Activated T-helper 1 cell treated with anti-CD3 and anti-CD28 coated beads, Interleukin-12 subunit alpha, Interleukin-12 subunit beta, Interleukin-2, Interleukin-4 antibody, amounts not matched to agents 30 ng/mL and 10 ng/mL and 1 ng/mL, durations not matched to agents 14 hours and 24 hours and 36 hours (primary cell): Measurements from ENCODE around the gene CYP2J2. TPM values are rescaled to one million over a fixed set of nuclear protein-coding genes. Genes with fewer than 3 reads are reported as not detected.
"Not testable (repeated sequence)": the region's sequence is repeated elsewhere in the genome, so short reads cannot be mapped to it uniquely, and the experiment has no call there.

Source experiments
- DNase-seq: peaks from one replicate; pipeline ENCODE4 v3.0.0; 2021; ENCODE audit warnings: low spot score
- H3K27ac Mint-ChIP-seq: one replicate; pipeline ENCODE4 v1.8.0; 2021; ENCODE audit warnings: mild to moderate bottlenecking, mixed read lengths
- H3K27me3 Mint-ChIP-seq: one replicate; pipeline ENCODE4 v1.8.0; 2022; ENCODE audit warnings: mild to moderate bottlenecking, moderate library complexity, mixed read lengths; ENCODE audit not compliant: insufficient read depth
- H3K36me3 Mint-ChIP-seq: one replicate; pipeline ENCODE4 v1.8.0; 2021; ENCODE audit warnings: low read depth, mixed read lengths
- H3K4me1 Mint-ChIP-seq: one replicate; pipeline ENCODE4 v1.8.0; 2021; ENCODE audit warnings: low read depth, mixed read lengths
- H3K4me3 Mint-ChIP-seq: one replicate; pipeline ENCODE4 v1.8.0; 2021; ENCODE audit warnings: mild to moderate bottlenecking, moderate library complexity, mixed read lengths
- H3K9me3 Mint-ChIP-seq: one replicate; pipeline ENCODE4 v1.8.0; 2021; ENCODE audit warnings: mixed read lengths
- intact Hi-C: fragments of 100-400 bp; cut with micrococcal nuclease; formaldehyde crosslinking; loops from one replicate; pipeline ENCODE4 v1.15.1; 2024
- total RNA-seq: library from RNA; stranded (reverse); gene quantifications from 2 replicates; pipeline ENCODE4 v1.2.3, GENCODE V29; 2022

CYP2J2 gene
- 0.44 and 0.54 TPM in 2 replicates for total RNA-seq

- peaks cover 34% of the 10 kb centered on the region for H3K27me3 Mint-ChIP-seq
- H3K4me3 Mint-ChIP-seq, result peak within 1 kb of the TSS; percentile 84
- peaks cover 19% of the 10 kb centered on the region for H3K4me1 Mint-ChIP-seq
- H3K36me3 Mint-ChIP-seq, result peaks cover 4% of the 10 kb centered on the region
- no peak within 1 kb of the TSS for H3K27ac Mint-ChIP-seq
- DNase-seq, result peak; percentile 19
- H3K9me3 Mint-ChIP-seq, result peaks cover 19% of the 10 kb centered on the region
- intact Hi-C loops, result no loop called here
Observed at GRCh38 chr1:59926381-59927123, at the start of gene CYP2J2. Gene CYP2J2, minus strand, starts transcription at chr1:59926773. Its CDS starts 27 bp downstream, at chr1:59926746.

GRCh38 chr1:59973719-59974118 is 47.1 kb upstream of the CYP2J2 start:
- H3K9me3 Mint-ChIP-seq, result no peaks in the 10 kb centered on the region
- no peaks in the 10 kb centered on the region for H3K36me3 Mint-ChIP-seq
- peaks cover 10% of the 10 kb centered on the region for H3K27me3 Mint-ChIP-seq
- DNase-seq, result no peak
- peaks cover 6% of the 10 kb centered on the region for H3K4me1 Mint-ChIP-seq
- H3K4me3 Mint-ChIP-seq, result no peak overlapping the region
- intact Hi-C loops, result loop anchor here (5.0 to 10.0 kb wide), 3 partner anchors 791 to 1611 kb away; no protein-coding TSS in a partner anchor
- no peak overlapping the region for H3K27ac Mint-ChIP-seq

- Mint-ChIP-seq H3K36me3 (no peaks in the 10 kb centered on the region), H3K4me3 (no peak overlapping the region), H3K27ac (no peak overlapping the region), H3K4me1 (peaks cover 6% of the 10 kb centered on the region), H3K27me3 (peaks cover 10% of the 10 kb centered on the region), H3K9me3 (no peaks in the 10 kb centered on the region)
- no peak for DNase-seq
- intact Hi-C loops, result loop anchor here (5.0 to 10.0 kb wide), 3 partner anchors 792 to 1612 kb away; no protein-coding TSS in a partner anchor
Observed at GRCh38 chr1:59972216-59972927, 45.8 kb upstream of the CYP2J2 start.

- intact Hi-C loops, result loop anchor here (5.0 to 10.0 kb wide), 3 partner anchors 793 to 1613 kb away; no protein-coding TSS in a partner anchor
- no peaks in the 10 kb centered on the region for H3K9me3 Mint-ChIP-seq
- no peaks in the 10 kb centered on the region for H3K36me3 Mint-ChIP-seq
- H3K4me3 Mint-ChIP-seq, result no peak overlapping the region
- H3K4me1 Mint-ChIP-seq, result peaks cover 6% of the 10 kb centered on the region
- DNase-seq, result peak; percentile 15
- peaks cover 12% of the 10 kb centered on the region for H3K27me3 Mint-ChIP-seq
- H3K27ac Mint-ChIP-seq, result no peak overlapping the region
Observed at GRCh38 chr1:59971464-59971911, 44.9 kb upstream of the CYP2J2 start.

- not testable (repeated sequence) for DNase-seq, H3K27ac Mint-ChIP-seq, H3K4me3 Mint-ChIP-seq, H3K27me3 Mint-ChIP-seq, H3K4me1 Mint-ChIP-seq, H3K36me3 Mint-ChIP-seq, H3K9me3 Mint-ChIP-seq
- intact Hi-C loops, result loop anchor here (5.0 to 10.0 kb wide), 3 partner anchors 795 to 1615 kb away; no protein-coding TSS in a partner anchor
Observed at GRCh38 chr1:59969542-59970175, 43.1 kb upstream of the CYP2J2 start.

- H3K4me1 Mint-ChIP-seq, H3K4me3 Mint-ChIP-seq, H3K36me3 Mint-ChIP-seq, H3K9me3 Mint-ChIP-seq, DNase-seq, intact Hi-C loops, H3K27ac Mint-ChIP-seq, H3K27me3 Mint-ChIP-seq: not testable (repeated sequence)
Observed at GRCh38 chr1:59968746-59969145, 42.2 kb upstream of the CYP2J2 start.

GRCh38 chr1:59967780-59968179 is 41.2 kb upstream of the CYP2J2 start:
- Mint-ChIP-seq H3K27ac (no peak overlapping the region), H3K4me1 (peaks cover 6% of the 10 kb centered on the region), H3K36me3 (no peaks in the 10 kb centered on the region), H3K27me3 (peaks cover 7% of the 10 kb centered on the region), H3K9me3 (no peaks in the 10 kb centered on the region), H3K4me3 (no peak overlapping the region)
- intact Hi-C loops, result no loop called here
- DNase-seq, result no peak

GRCh38 chr1:59967141-59967697 is 40.6 kb upstream of the CYP2J2 start:
- Mint-ChIP-seq H3K4me3 (no peak overlapping the region), H3K4me1 (peaks cover 6% of the 10 kb centered on the region), H3K27ac (no peak overlapping the region), H3K27me3 (peaks cover 9% of the 10 kb centered on the region), H3K36me3 (no peaks in the 10 kb centered on the region), H3K9me3 (no peaks in the 10 kb centered on the region)
- intact Hi-C loops, result no loop called here
- no peak for DNase-seq

GRCh38 chr1:59952065-59952464 is 25.5 kb upstream of the CYP2J2 start:
- H3K4me3 Mint-ChIP-seq, result no peak overlapping the region
- H3K27me3 Mint-ChIP-seq, result peaks cover 11% of the 10 kb centered on the region
- no peaks in the 10 kb centered on the region for H3K36me3 Mint-ChIP-seq
- no peak overlapping the region for H3K27ac Mint-ChIP-seq
- intact Hi-C loops, result no loop called here
- no peaks in the 10 kb centered on the region for H3K9me3 Mint-ChIP-seq
- H3K4me1 Mint-ChIP-seq, result no peaks in the 10 kb centered on the region
- DNase-seq, result no peak

GRCh38 chr1:59949648-59950047 is 23.1 kb upstream of the CYP2J2 start:
- Mint-ChIP-seq H3K27ac (no peak overlapping the region), H3K36me3 (no peaks in the 10 kb centered on the region), H3K4me3 (no peak overlapping the region), H3K9me3 (no peaks in the 10 kb centered on the region), H3K27me3 (peaks cover 5% of the 10 kb centered on the region), H3K4me1 (no peaks in the 10 kb centered on the region)
- intact Hi-C loops, result loop anchor here (5.0 to 10.0 kb wide), 3 partner anchors 167 to 1435 kb away; no protein-coding TSS in a partner anchor
- no peak for DNase-seq

GRCh38 chr1:59948990-59949389 is 22.4 kb upstream of the CYP2J2 start:
- no peaks in the 10 kb centered on the region for H3K9me3 Mint-ChIP-seq
- intact Hi-C loops, result loop anchor here (5.0 to 10.0 kb wide), 3 partner anchors 167 to 1434 kb away; no protein-coding TSS in a partner anchor
- H3K4me3 Mint-ChIP-seq, result no peak overlapping the region
- peaks cover 5% of the 10 kb centered on the region for H3K27me3 Mint-ChIP-seq
- H3K36me3 Mint-ChIP-seq, result no peaks in the 10 kb centered on the region
- no peak for DNase-seq
- no peaks in the 10 kb centered on the region for H3K4me1 Mint-ChIP-seq
- H3K27ac Mint-ChIP-seq, result no peak overlapping the region

GRCh38 chr1:59947047-59947938 is 20.7 kb upstream of the CYP2J2 start:
- DNase-seq, result peak; percentile 24
- no peaks in the 10 kb centered on the region for H3K36me3 Mint-ChIP-seq
- H3K4me3 Mint-ChIP-seq, result no peak overlapping the region
- H3K9me3 Mint-ChIP-seq, result no peaks in the 10 kb centered on the region
- no peak overlapping the region for H3K27ac Mint-ChIP-seq
- H3K27me3 Mint-ChIP-seq, result peaks cover 13% of the 10 kb centered on the region
- intact Hi-C loops, result loop anchor here (1.0 to 10.0 kb wide), 5 partner anchors 44 to 1432 kb away; no protein-coding TSS in a partner anchor
- H3K4me1 Mint-ChIP-seq, result no peaks in the 10 kb centered on the region
